Measurements from ENCODE around the gene NPHP1.

- TF ChIP-seq POLR2A (IDR thresholded peaks at IDR 0.05; ENCODE audit: low read length), result no peak
- TF ChIP-seq GATA1 (IDR thresholded peaks at IDR 0.05; ENCODE audit: low read depth, low read length), result no peak
These were observed 104.3 kb downstream of the NPHP1 start for GRCh38 chr2:110100480-110100879.

Measured in erythroblast (primary cell).